HepG2 (cell line): Measurements from ENCODE around the gene NDC80.

Experiments used
- CEBPB ChIP-seq: IDR thresholded peaks from 2 replicates; pipeline ENCODE4 v1.6.1; 2011; ENCODE audit warnings: low read depth, low read length, improper control_type of control experiment, borderline replicate concordance
- POLR2AphosphoS5 ChIP-seq: IDR thresholded peaks from 2 replicates; pipeline ENCODE4 v1.6.1; 2012; ENCODE audit warnings: low read depth, low read length
- SP2 ChIP-seq: sonication (generic); formaldehyde crosslinking; IDR thresholded peaks from 2 replicates; pipeline ENCODE4 v1.5.1; 2020; ENCODE audit warnings: mild to moderate bottlenecking, missing genetic modification reagents
- ZNF121 ChIP-seq: sonication (generic); formaldehyde crosslinking; IDR thresholded peaks from 2 replicates; pipeline ENCODE4 v1.5.0; 2020; ENCODE audit warnings: mild to moderate bottlenecking, missing genetic modification reagents
- ZNF274 ChIP-seq: sonication (generic); formaldehyde crosslinking; IDR thresholded peaks from 2 replicates; pipeline ENCODE4 v1.5.1; 2020; ENCODE audit warnings: mild to moderate bottlenecking, missing genetic modification reagents

DNA sequence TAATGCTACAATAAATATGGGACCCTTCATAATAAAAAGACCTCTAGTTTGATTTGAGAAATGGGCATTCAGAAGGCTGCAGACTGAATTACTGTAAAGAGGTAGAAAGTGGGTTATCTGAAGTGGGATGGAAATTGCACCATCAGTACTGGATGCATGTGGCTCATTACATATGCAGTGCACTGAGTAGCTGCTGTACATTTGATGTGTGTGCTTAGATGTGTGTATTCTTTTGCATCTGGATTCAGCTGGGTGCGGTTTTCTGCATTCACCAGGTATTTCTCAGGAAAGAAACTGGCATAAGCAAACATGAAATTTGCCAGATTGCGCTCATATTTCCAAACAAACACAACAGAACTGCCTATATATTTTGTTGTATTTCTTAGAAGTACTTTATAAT is 38.2 kb downstream of the NDC80 start:
- TF ChIP-seq CEBPB: no peak
- TF ChIP-seq ZNF274 (CRISPR knock-in tag): no peak
- TF ChIP-seq SP2: no peak
- TF ChIP-seq ZNF121 (CRISPR knock-in tag): no peak
- TF ChIP-seq POLR2AphosphoS5: no peak
